OCI-LY7 (cell line): Measurements from ENCODE around the gene FGFRL1. TPM values are rescaled to one million over a fixed set of nuclear protein-coding genes. Genes with fewer than 3 reads are reported as not detected.

ENCODE experiments used
- BruUV-seq: library from RNA; stranded (reverse); fragments of 400-500 nt; replicated peaks from 2 replicates; lab custom pipeline; 2021; lab: Mats Ljungman, UMichigan
- CTCF ChIA-PET: fragments of 300-600 bp; sonication (Branson Sonifier 250); formaldehyde crosslinking; loops from one replicate; lab custom pipeline; 2022; ENCODE audit warnings: antibody characterized with exemption; ENCODE audit not compliant: unreplicated experiment; lab: Charles Lee
- POLR2A ChIA-PET: fragments of 300-600 bp; sonication (Branson Sonifier 250); formaldehyde crosslinking; loops from one replicate; lab custom pipeline; 2022; ENCODE audit warnings: antibody characterized with exemption; lab: Charles Lee
- DNase-seq: peaks from one replicate; pipeline ENCODE4 v3.0.0-alpha.2; 2015; ENCODE audit warnings: low spot score
- H2AFZ ChIP-seq: fragments of 200-600 bp; sonication (generic), shearing (Covaris generic); 2 replicates; pipeline ENCODE4 v1.6.1; 2014; ENCODE audit warnings: mild to moderate bottlenecking, antibody characterized with exemption, low read length, moderate library complexity
- H3K27ac ChIP-seq: fragments of 200-600 bp; sonication (generic); 2 replicates; pipeline ENCODE4 v1.5.1; 2014; ENCODE audit warnings: mixed run types, low read depth, mild to moderate bottlenecking, moderate library complexity, low read length, inconsistent platforms; ENCODE audit not compliant: poor library complexity, severe bottlenecking
- H3K36me3 ChIP-seq: fragments of 200-600 bp; sonication (generic); 2 replicates; pipeline ENCODE4 v1.6.1; 2014; ENCODE audit warnings: mild to moderate bottlenecking, antibody characterized with exemption, low read length, moderate library complexity, mixed read lengths; ENCODE audit not compliant: insufficient read depth
- H3K4me1 ChIP-seq: fragments of 200-600 bp; sonication (generic); 2 replicates; pipeline ENCODE4 v1.5.1; 2014; ENCODE audit warnings: mild to moderate bottlenecking, low read length; ENCODE audit not compliant: insufficient read depth, poor library complexity, severe bottlenecking
- H3K4me2 ChIP-seq: fragments of 200-600 bp; sonication (generic); 2 replicates; pipeline ENCODE4 v1.6.1; 2014; ENCODE audit warnings: mild to moderate bottlenecking, low read length
- H3K4me3 ChIP-seq: fragments of 200-600 bp; sonication (generic); 2 replicates; pipeline ENCODE4 v1.5.1; 2014; ENCODE audit warnings: mild to moderate bottlenecking, low read depth, low read length; ENCODE audit not compliant: poor library complexity, severe bottlenecking
- H3K79me2 ChIP-seq: fragments of 200-600 bp; sonication (generic); 2 replicates; pipeline ENCODE4 v1.6.1; 2016; ENCODE audit warnings: low read depth, mild to moderate bottlenecking, low read length, moderate library complexity, mixed read lengths; ENCODE audit not compliant: insufficient read depth
- H3K9me2 ChIP-seq: fragments of 200-600 bp; sonication (generic); 2 replicates; pipeline ENCODE4 v1.6.1; 2016; ENCODE audit warnings: mild to moderate bottlenecking, low read length, mixed read lengths; ENCODE audit not compliant: insufficient read depth
- H3K9me3 ChIP-seq: fragments of 200-600 bp; sonication (generic); 2 replicates; pipeline ENCODE4 v1.6.1; 2014; ENCODE audit warnings: mild to moderate bottlenecking, mixed run types, low read length, mixed read lengths
- H4K20me1 ChIP-seq: fragments of 200-600 bp; sonication (generic); 2 replicates; pipeline ENCODE4 v1.6.1; 2014; ENCODE audit warnings: mild to moderate bottlenecking, antibody characterized with exemption, low read length, moderate library complexity, mixed read lengths; ENCODE audit not compliant: insufficient read depth
- CTCF ChIP-seq: fragments of 200-600 bp; sonication (generic); conservative IDR thresholded peaks from 2 replicates; pipeline ENCODE4 v1.5.1; 2014; ENCODE audit warnings: mild to moderate bottlenecking, antibody characterized with exemption, low read length, moderate library complexity, mixed read lengths
- EZH2phosphoT487 ChIP-seq: fragments of 200-600 bp; sonication (generic); IDR thresholded peaks from 2 replicates; pipeline ENCODE4 v1.6.1; 2018; ENCODE audit warnings: low read depth, borderline replicate concordance, mild to moderate bottlenecking, mixed run types, antibody characterized with exemption, low read length, moderate library complexity, mixed read lengths
- intact Hi-C: fragments of 100-400 bp; cut with micrococcal nuclease; formaldehyde crosslinking; loops from one replicate; pipeline ENCODE4 v1.10.0; 2022; ENCODE audit not compliant: unreplicated experiment
- total RNA-seq, 2 experiments: library from RNA; depleted of rRNA in 1 of 2; stranded (reverse); fragments of >200 nt in 1 of 2; shearing (Covaris generic) in 1 of 2; gene quantifications; 2 replicates each; pipeline ENCODE4 v1.2.3, GENCODE V29; 2014 to 2022

The FGFRL1 gene
- total RNA-seq, 2 experiments from 2014 or later = 1.4 to 2.7 TPM

GRCh38 chr4:1013225-1014073, 2.0 kb downstream of the FGFRL1 start:
- intact Hi-C loops = loop anchor here (5.0 to 10.0 kb wide), 2 partner anchors 231 to 334 kb away; partner anchors contain the start of genes CTBP1 and UVSSA
- Histone ChIP-seq H3K36me3 (no peaks in the 10 kb centered on the region), H3K9me3 (no peaks in the 10 kb centered on the region), H4K20me1 (no peaks in the 10 kb centered on the region), H3K27ac (no peak overlapping the region), H3K4me1 (peaks cover 29% of the 10 kb centered on the region), H3K9me2 (no peaks in the 10 kb centered on the region), H3K4me2 (no peak overlapping the region), H3K4me3 (no peak overlapping the region), H2AFZ (no peak overlapping the region), H3K79me2 (no peaks in the 10 kb centered on the region)
- BruUV-seq = no TSS peak
- no peak for TF ChIP-seq EZH2phosphoT487
- TF ChIP-seq CTCF = no peak
- CTCF ChIA-PET = no interaction called here
- DNase-seq = no peak
- POLR2A ChIA-PET = no interaction called here

- H3K9me3 ChIP-seq = no peaks in the 10 kb centered on the region
- no peak overlapping the region for H3K4me2 ChIP-seq
- no peaks in the 10 kb centered on the region for H3K36me3 ChIP-seq
- CTCF ChIA-PET = no interaction called here
- POLR2A ChIA-PET = no interaction called here
- H3K4me1 ChIP-seq = peaks cover 21% of the 10 kb centered on the region
- H3K79me2 ChIP-seq = no peaks in the 10 kb centered on the region
- DNase-seq = no peak
- H3K9me2 ChIP-seq = no peaks in the 10 kb centered on the region
- no peak overlapping the region for H2AFZ ChIP-seq
- H3K27ac ChIP-seq = no peak overlapping the region
- H4K20me1 ChIP-seq = no peaks in the 10 kb centered on the region
- BruUV-seq = no TSS peak
- H3K4me3 ChIP-seq = no peak overlapping the region
- intact Hi-C loops = loop anchor here (5.0 to 10.0 kb wide), 2 partner anchors 230 to 333 kb away; partner anchors contain the start of genes CTBP1 and UVSSA
- no peak for TF ChIP-seq CTCF
- no peak for TF ChIP-seq EZH2phosphoT487
Measured at GRCh38 chr4:1014291-1015167, 3.1 kb downstream of the FGFRL1 start.
